Measurements from ENCODE around the gene HRK. TPM values are rescaled to one million over a fixed set of nuclear protein-coding genes. Genes with fewer than 3 reads are reported as not detected.

HRK gene
- total and polyA plus RNA-seq, 9 of the 15 experiments (the other 6 are each of a cell fraction or from before 2014, with no cell fraction given): 0.01 to 0.05 (median 0.04) TPM; not detected in 6

- TF ChIP-seq CHD7 (IDR thresholded peaks at IDR 0.05; ENCODE audit: low read depth, low read length): no peak
- peak; percentile 97 for TF ChIP-seq MXI1 (IDR thresholded peaks at IDR 0.05; ENCODE audit: low read depth, low read length)
- no peak for TF ChIP-seq ZBTB49 (CRISPR knock-in tag; IDR thresholded peaks at IDR 0.05; ENCODE audit: borderline replicate concordance)
- TF ChIP-seq BHLHE40 (IDR thresholded peaks at IDR 0.05; ENCODE audit: low read length): peak; percentile 80
- TF ChIP-seq TAF7 (tag; IDR thresholded peaks at IDR 0.05): peak; percentile 46; the same call in 1 of the 2 replicates
- TF ChIP-seq CXXC5 (CRISPR knock-in tag; IDR thresholded peaks at IDR 0.05): peak; percentile 86
- TF ChIP-seq SP2 (IDR thresholded peaks at IDR 0.05; ENCODE audit: extremely low read depth, low read depth, low read length, poor library complexity, severe bottlenecking): no peak
- peak; percentile 69 for TF ChIP-seq HMGN3 (IDR thresholded peaks at IDR 0.05; ENCODE audit: borderline replicate concordance, extremely low read depth, insufficient read length, low read depth, low read length)
- TF ChIP-seq HDAC1 (IDR thresholded peaks at IDR 0.05): peak; percentile 57 to 97; a peak in 3 of 4 replicates
- TF ChIP-seq ZNF133 (CRISPR knock-in tag; IDR thresholded peaks at IDR 0.05): no peak
- TF ChIP-seq CHCHD3 (CRISPR knock-in tag; IDR thresholded peaks at IDR 0.05): no peak
- TF ChIP-seq ATF7 (IDR thresholded peaks at IDR 0.05): peak; percentile 67; the same call in 1 of the 2 replicates
- peak; percentile 99 for TF ChIP-seq MYC (IDR thresholded peaks at IDR 0.05; ENCODE audit: low read depth, low read length)
- peak; percentile 75; the same call in 1 of the 2 replicates for TF ChIP-seq MYC (CRISPR knock-in tag; IDR thresholded peaks at IDR 0.05; ENCODE audit: borderline replicate concordance, low read depth)
These were observed 29.6 kb upstream of the HRK start, which contains the start of gene FBXW8 (continued) for GRCh38 chr12:116910645-116911451.
